Epidermal melanocyte (primary cell): ENCODE data around the gene KRTAP10-6.
"Not testable (repeated sequence)": the region's sequence is repeated elsewhere in the genome, so short reads cannot be mapped to it uniquely, and the experiment has no call there.

Experiments
- DNase-seq: peaks from one replicate; pipeline ENCODE4 v3.0.0; 2011; ENCODE audit warnings: low spot score; ENCODE audit not compliant: insufficient read length

KRTAP10-6 gene, protein sequence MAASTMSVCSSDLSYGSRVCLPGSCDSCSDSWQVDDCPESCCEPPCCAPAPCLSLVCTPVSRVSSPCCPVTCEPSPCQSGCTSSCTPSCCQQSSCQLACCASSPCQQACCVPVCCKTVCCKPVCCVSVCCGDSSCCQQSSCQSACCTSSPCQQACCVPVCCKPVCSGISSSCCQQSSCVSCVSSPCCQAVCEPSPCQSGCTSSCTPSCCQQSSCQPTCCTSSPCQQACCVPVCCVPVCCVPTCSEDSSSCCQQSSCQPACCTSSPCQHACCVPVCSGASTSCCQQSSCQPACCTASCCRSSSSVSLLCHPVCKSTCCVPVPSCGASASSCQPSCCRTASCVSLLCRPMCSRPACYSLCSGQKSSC

DNA sequence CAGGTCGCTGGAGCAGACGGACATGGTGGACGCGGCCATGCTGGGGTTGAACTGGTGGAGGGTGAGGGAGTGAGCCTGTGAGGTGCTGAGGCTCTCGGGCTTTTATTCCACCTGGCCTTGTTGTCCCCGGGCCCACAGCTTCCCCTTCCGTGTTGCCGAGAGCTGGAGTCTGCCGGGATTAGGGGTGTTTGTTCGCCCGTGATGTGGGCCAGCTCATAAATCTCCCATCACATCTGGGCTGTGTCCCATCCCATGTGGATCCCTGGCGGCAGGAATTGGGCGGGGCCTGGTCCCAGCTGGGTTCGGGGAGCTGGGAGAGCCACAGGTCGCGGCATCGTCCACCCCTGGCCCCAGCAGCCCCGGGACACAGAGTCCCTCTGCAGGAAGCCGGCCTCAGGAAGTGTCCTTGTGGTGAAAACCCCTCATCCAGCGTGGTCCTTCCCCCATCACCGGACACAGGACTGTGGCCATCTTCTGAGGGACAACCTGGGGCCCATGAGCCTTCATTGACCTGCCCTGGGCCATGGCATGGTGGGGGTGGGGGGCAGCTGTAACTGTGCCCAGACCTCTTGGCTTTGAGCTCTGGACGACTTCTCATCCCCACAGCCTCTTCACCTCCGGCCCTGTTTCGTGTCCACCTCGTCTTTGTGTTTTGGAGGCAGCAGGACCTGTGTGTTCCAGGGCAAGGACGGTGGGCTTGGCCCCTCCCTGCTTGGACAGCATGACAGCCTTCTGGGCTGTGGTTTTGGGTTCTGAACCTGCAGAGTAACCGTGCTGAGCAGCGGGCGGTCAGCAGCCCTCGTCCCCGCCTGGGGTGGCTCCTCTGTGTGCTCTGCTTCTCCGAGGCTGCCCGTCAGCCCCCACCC, at the start of gene KRTAP10-6:
Gene KRTAP10-6, minus strand, starts transcription at position 60 of the 866 bp plus-strand sequence. Its CDS starts 21 bp downstream, at position 39.
- DNase-seq: no peak

DNA sequence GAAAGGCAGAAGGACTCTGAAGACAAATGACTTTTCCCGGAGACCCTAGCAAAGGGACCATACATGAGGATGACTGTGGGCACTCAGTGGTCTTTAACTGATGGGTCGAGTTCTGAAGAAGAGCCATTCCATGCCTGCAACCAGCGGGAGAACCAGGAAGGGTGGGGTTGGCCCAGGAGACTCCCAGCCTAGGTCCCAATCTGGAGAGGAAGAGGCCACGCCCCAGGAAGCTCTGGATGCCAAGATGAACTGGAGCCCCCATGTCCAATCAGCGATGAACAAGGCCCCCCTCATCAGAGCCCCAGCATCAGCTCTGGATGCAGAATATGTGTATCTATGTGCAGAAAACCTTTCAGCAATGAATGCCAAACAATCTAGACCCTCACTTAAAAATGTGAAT, 48.5 kb upstream of the KRTAP10-6 start:
- DNase-seq: no peak

- no peak for DNase-seq
These were observed 47.0 kb upstream of the KRTAP10-6 start for GRCh38 chr21:44639331-44639655.

GRCh38 chr21:44638506-44639330, 46.4 kb upstream of the KRTAP10-6 start:
- not testable (repeated sequence) for DNase-seq

GRCh38 chr21:44637851-44638348, 45.6 kb upstream of the KRTAP10-6 start:
- DNase-seq: not testable (repeated sequence)

- DNase-seq: no peak
These were observed 44.9 kb upstream of the KRTAP10-6 start, which contains the start of gene KRTAP10-10 for GRCh38 chr21:44637018-44637850. Gene KRTAP10-10, plus strand, starts transcription at chr21:44637356. Its CDS starts 62 bp downstream, at chr21:44637418.

DNA sequence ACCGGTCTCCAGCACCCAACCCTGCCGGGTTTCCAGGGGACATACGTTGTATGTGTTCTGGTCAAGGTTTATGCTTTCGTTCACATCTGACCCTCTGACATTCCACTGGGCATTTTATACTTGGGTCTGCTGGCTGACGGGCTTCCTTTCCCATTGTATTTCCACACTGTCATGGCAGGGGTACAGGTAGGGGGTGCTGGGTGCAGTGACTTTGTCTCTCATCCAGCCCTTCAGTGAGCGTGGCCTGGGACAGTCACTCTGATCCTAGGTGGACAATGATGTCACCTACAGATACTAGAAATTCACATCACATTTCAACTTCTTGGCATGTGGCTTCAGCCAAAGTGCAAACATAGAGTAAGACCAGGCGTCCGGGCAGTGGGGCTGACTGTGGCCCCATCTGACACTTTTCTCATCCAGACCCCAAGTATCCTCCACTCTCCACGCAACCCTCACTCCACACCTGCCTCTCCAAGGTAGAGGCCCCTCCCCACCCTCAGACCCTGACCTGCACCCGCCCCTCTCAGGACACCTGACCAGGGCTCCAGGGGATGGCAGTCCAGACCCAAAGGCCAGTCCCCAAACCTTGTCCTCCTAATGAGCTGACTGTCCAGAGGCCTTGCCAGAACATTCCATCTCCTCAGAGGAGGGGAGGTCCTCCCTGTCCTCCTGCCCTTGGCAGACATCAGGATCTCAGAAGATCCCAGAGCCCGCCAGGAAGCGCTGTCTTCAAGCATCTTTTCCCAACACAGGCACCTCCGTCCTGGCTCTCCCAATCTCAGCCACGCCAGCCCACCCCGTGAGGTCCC, 44.1 kb upstream of the KRTAP10-6 start:
- DNase-seq: no peak

DNA sequence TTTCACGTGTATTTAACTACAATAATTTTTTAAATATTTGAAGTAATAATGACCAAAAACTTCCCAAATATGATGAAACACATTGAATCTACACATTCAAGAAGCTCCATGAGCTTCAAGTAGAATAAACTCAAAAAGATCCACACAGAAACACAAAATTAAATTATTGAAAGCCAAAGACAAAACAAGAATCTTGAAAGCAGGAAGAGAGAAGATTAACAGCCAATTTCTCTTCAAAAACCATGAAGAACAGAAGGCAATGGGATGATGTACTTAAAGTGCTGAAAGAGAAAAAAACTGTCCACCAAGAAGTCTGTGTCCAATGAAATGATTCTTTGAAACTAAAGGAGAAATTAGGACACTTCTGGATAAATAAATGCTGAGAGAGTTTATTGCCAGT, 39.8 kb upstream of the KRTAP10-6 start:
- DNase-seq: no peak

GRCh38 chr21:44630440-44630839, 38.1 kb upstream of the KRTAP10-6 start:
- DNase-seq: no peak

DNA sequence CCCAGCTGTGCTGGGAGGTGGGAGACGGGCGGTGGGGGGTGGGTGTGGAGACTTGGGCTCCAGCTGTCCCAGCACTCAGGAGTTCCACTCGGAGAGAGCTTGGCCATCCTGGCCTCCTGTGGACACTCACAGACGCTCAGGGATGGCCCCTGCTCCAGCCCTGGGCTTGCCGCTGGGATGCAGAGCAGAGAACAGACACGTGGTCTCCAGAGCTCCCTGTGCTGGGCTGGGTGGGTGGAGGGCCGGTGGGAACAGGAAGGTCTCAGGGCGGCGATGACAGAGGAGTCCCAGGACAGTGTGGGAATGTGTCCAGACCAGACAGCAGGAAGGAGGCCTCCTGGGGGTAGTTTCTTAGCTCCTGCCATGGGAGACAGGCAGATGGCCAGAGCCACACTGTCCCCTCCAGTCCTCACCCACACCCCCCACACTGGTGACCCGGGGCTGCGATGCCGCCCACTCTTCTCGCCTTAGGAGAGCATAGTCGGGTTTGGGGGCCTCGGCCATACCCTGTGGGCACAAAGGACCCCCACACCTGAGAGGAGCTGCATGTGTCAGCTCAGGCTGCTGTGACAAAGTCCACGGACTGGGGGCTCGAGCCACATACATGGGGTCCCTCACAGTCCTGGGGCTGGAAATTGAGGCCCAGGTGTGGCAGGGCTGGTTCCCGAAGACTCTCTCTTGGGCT, 36.5 kb upstream of the KRTAP10-6 start:
- DNase-seq: no peak

DNA sequence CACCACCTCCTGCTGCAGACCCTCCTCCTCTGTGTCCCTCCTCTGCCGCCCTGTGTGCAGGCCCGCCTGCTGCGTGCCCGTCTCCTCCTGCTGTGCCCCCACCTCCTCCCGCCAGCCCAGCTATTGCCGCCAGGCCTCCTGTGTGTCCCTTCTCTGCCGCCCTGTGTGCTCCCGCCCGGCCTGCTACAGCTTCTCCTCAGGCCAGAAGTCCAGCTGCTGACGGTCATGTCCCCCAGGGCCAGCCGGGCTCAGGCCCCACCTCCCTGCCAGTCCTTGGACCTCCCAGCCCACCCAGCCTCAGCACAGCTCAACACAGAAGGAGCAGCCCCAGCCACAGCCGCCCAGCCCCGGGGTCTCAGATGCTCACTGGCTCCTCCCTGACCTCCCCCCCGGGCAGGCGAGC, 35.5 kb upstream of the KRTAP10-6 start:
- not testable (repeated sequence) for DNase-seq

GRCh38 chr21:44627181-44627822, 35.0 kb upstream of the KRTAP10-6 start:
- not testable (repeated sequence) for DNase-seq

- no peak for DNase-seq
These were observed 34.4 kb upstream of the KRTAP10-6 start, which contains the start of gene KRTAP10-9 for GRCh38 chr21:44626673-44627143. Gene KRTAP10-9, plus strand, starts transcription at chr21:44627093. Its CDS starts 79 bp downstream, at chr21:44627172.

- no peak for DNase-seq
These were observed 34.0 kb upstream of the KRTAP10-6 start for GRCh38 chr21:44626262-44626661.

DNA sequence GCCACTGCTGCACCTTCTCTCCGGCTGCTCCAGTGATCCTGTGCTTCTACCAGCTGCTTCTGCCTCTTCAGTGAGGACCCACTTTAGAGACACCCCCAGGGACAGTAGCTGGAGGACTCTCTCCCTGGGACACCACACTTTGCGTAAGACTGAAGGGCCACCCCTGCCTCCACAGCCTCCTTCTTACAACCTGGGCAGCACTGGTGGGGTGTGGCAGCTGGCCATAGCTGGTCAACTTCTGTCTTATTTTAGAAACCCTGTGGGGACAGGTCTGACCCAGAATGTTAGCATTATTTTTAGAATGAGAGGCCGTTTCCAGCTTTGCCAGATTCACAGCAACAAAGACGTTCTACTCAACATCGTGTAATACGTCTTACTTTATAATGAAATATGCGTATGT, 33.5 kb upstream of the KRTAP10-6 start:
- no peak for DNase-seq

DNA sequence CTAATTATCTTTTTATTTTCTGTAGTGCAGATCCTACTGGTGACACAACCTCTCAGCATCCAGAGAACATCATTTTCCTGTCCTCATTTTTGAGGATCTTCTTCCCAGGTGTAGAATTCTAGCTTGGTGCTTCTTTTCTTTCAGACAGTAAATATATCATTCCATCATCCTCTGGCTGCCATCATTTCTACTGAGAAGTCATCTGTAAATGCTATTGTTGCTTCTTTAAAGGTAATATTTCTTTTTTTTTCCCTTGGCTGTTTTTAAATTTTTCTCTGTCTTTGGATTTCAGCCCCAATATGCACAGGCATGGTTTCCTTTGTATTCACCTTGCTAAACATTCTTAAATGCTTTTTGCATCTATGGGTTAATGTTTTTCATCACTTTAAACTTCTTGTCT, 31.3 kb upstream of the KRTAP10-6 start:
- no peak for DNase-seq

GRCh38 chr21:44619886-44620285, 27.6 kb upstream of the KRTAP10-6 start:
- no peak for DNase-seq

DNA sequence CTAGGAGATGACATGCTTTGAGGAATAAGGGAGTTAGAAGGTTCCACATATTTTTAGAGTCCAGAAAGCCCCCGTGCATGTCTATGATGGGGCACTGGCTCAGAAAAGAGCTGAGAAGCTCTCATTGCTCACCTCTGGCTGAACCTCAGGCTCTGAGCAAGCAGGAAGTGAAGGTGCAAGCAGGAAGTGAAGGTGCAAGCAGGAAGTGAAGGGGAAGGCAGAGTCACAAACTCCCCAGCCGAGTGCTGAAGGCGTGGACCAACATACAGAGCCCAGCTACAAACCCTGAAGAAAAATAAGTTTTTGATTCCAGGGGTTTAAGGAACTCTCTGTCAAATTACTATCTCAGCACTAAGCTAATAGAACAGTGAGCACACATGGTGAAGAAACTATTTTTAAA, 26.6 kb upstream of the KRTAP10-6 start:
- no peak for DNase-seq
